CD14-positive monocyte (primary cell): ENCODE results near the gene CCDC175. TPM values are rescaled to one million over a fixed set of nuclear protein-coding genes. Genes with fewer than 3 reads are reported as not detected.

Experiments
- DNase-seq, 3 donors: peaks; one replicate each; pipeline ENCODE4 v3.0.0-alpha.2; 2011 to 2022
- H2AFZ ChIP-seq: 2 replicates; pipeline ENCODE4 v1.6.0; 2012; ENCODE audit warnings: mild to moderate bottlenecking, low read depth, low read length, inconsistent platforms; ENCODE audit not compliant: insufficient read depth, poor library complexity, severe bottlenecking
- H3K27ac ChIP-seq, 2 donors: 1 replicate in 1 of 2; 2 replicates in 1 of 2; pipeline ENCODE4 v1.5.1; 2012 to 2013; ENCODE audit warnings: low read length in 2 of 2, control low read depth in 1 of 2, inconsistent platforms in 1 of 2, low read depth in 1 of 2, mild to moderate bottlenecking in 1 of 2
- H3K27me3 ChIP-seq, 2 donors: one replicate each; pipeline versions ENCODE4 v1.6.0 to v1.6.1; 2011 to 2013; ENCODE audit warnings: low read length in 2 of 2; ENCODE audit not compliant: control insufficient read depth in 2 of 2, insufficient read depth in 2 of 2
- H3K36me3 ChIP-seq, 2 donors: replicated peaks in 1 of 2; 1 replicate in 1 of 2; 2 replicates in 1 of 2; pipeline versions ENCODE4 v1.5.1 to v1.6.1; 2012 to 2013; ENCODE audit warnings: low read length in 2 of 2, control low read depth in 1 of 2, inconsistent platforms in 1 of 2, mild to moderate bottlenecking in 1 of 2; ENCODE audit not compliant: insufficient read depth in 2 of 2, control insufficient read depth in 1 of 2
- H3K4me1 ChIP-seq, 2 donors: 1 replicate in 1 of 2; 2 replicates in 1 of 2; pipeline versions ENCODE4 v1.5.1 to v1.6.1; 2012 to 2013; ENCODE audit warnings: low read length in 2 of 2, control low read depth in 1 of 2, inconsistent platforms in 1 of 2, mild to moderate bottlenecking in 1 of 2, moderate library complexity in 1 of 2; ENCODE audit not compliant: insufficient read depth in 2 of 2, control insufficient read depth in 1 of 2
- H3K4me2 ChIP-seq: replicated peaks from 2 replicates; pipeline ENCODE3; 2012; ENCODE audit warnings: low read length, moderate library complexity, mild to moderate bottlenecking; ENCODE audit not compliant: poor library complexity, severe bottlenecking; ENCODE audit errors: extremely low read depth
- H3K4me3 ChIP-seq, 3 experiments: fragments of 200-600 bp in 1 of 3; sonication (generic) in 1 of 3; replicated peaks in 1 of 3; 1 replicate in 2 of 3; 2 replicates in 1 of 3; pipeline ENCODE4 v1.5.1; 2011 to 2013; ENCODE audit warnings: low read length in 3 of 3, mild to moderate bottlenecking in 3 of 3, control low read depth in 2 of 3, low read depth in 2 of 3, inconsistent platforms in 1 of 3, moderate library complexity in 1 of 3
- H3K79me2 ChIP-seq: 2 replicates; pipeline ENCODE4 v1.6.0; 2012; ENCODE audit warnings: mild to moderate bottlenecking, control low read depth, inconsistent platforms, low read length, moderate library complexity; ENCODE audit not compliant: insufficient read depth
- H3K9ac ChIP-seq: 2 replicates; pipeline ENCODE4 v1.6.0; 2017; ENCODE audit warnings: low read length, mild to moderate bottlenecking; ENCODE audit not compliant: insufficient read depth, poor library complexity, severe bottlenecking
- H3K9me3 ChIP-seq, 2 donors: replicated peaks in 1 of 2; 1 replicate in 1 of 2; 2 replicates in 1 of 2; pipeline versions ENCODE4 v1.5.1 to v1.6.1; 2012 to 2013; ENCODE audit warnings: low read length in 2 of 2, control low read depth in 1 of 2; ENCODE audit not compliant: control insufficient read depth in 1 of 2, insufficient read depth in 1 of 2
- H4K20me1 ChIP-seq: 2 replicates; pipeline ENCODE4 v1.6.0; 2012; ENCODE audit warnings: mild to moderate bottlenecking, low read length, control low read depth, moderate library complexity; ENCODE audit not compliant: insufficient read depth
- H3K27ac Mint-ChIP-seq, 7 donors: one replicate each; pipeline ENCODE4 v1.8.0; 2020; ENCODE audit warnings: mild to moderate bottlenecking in 7 of 7, mixed read lengths in 7 of 7, moderate library complexity in 6 of 7, inconsistent platforms in 2 of 7
- H3K27me3 Mint-ChIP-seq, 3 donors: one replicate each; pipeline ENCODE4 v1.8.0; 2021 to 2022; ENCODE audit warnings: low read depth in 3 of 3, mild to moderate bottlenecking in 3 of 3, mixed read lengths in 3 of 3, moderate library complexity in 3 of 3, inconsistent platforms in 1 of 3
- H3K36me3 Mint-ChIP-seq, 2 donors: one replicate each; pipeline ENCODE4 v1.8.0; 2020; ENCODE audit warnings: mixed read lengths in 2 of 2, inconsistent platforms in 1 of 2, mild to moderate bottlenecking in 1 of 2
- H3K4me1 Mint-ChIP-seq: one replicate; pipeline ENCODE4 v1.8.0; 2020; ENCODE audit warnings: mild to moderate bottlenecking, mixed read lengths
- H3K4me3 Mint-ChIP-seq, 2 donors: one replicate each; pipeline ENCODE4 v1.8.0; 2020; ENCODE audit warnings: mild to moderate bottlenecking in 2 of 2, mixed read lengths in 2 of 2, moderate library complexity in 1 of 2
- H3K9me3 Mint-ChIP-seq, 7 donors: one replicate each; pipeline ENCODE4 v1.8.0; 2020 to 2022; ENCODE audit warnings: mixed read lengths in 7 of 7, mild to moderate bottlenecking in 6 of 7, moderate library complexity in 6 of 7, inconsistent platforms in 2 of 7
- WGBS: methylation state at CpG from one replicate; pipeline ENCODE4 v1.1.5; 2013; ENCODE audit warnings: missing lambda C conversion rate; ENCODE audit not compliant: insufficient coverage; 5-methylcytosine and 5-hydroxymethylcytosine counted together
- intact Hi-C, 2 donors: fragments of 100-400 bp; cut with micrococcal nuclease; formaldehyde crosslinking; loops; one replicate each; pipeline versions ENCODE4 v1.15.0 to v1.15.1; 2023
- polyA plus RNA-seq, 3 donors: library from polyadenylated mRNA; depleted of rRNA in 1 of 3; unstranded in 2 of 3; stranded (reverse) in 1 of 3; fragments of 300-500 nt in 2 of 3; fragments of >200 nt in 1 of 3; fragmentation: Illumina TruSeq in 2 of 3; gene quantifications; 1 replicate in 2 of 3; 2 replicates in 1 of 3; pipeline ENCODE4 v1.2.3, GENCODE V29; 2012 to 2021
- TF ChIP-seq, protein P1 (sequence below): fragments of 200-600 bp; IDR thresholded peaks from one replicate; pipeline ENCODE4 v1.8.0; 2022; ENCODE audit warnings: antibody characterized with exemption, mild to moderate bottlenecking

The CCDC175 gene
- polyA plus RNA-seq, 3 donors = not detected

DNA sequence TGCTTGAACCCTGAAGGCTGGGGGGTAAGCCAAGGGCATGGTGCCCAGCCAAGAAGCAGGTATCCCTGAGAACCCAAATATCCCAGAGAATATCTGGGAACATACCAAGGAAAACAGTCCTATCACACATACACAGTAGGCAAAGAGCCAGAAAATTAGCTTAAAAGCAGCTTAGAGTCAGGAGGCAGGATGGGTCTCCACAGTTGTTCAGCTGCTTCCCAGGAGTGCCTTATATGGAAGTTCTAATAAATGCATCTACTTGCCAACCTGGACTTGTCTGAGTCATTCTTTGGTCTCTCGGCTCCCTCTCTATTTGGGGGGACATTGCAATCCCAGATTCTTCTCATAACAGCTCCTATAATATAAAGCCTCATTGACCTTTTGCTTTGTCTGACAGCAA lies 102.4 kb downstream of the CCDC175 start:
- Histone ChIP-seq H3K36me3 (peaks cover 28 to 72% of the 10 kb centered on the region in 2 donors), H3K27me3 (no peaks in the 10 kb centered on the region), H3K79me2 (no peaks in the 10 kb centered on the region), H3K4me3 (no peak overlapping the region), H3K9ac (no peak overlapping the region), H3K4me2 (no peak overlapping the region), H4K20me1 (no peaks in the 10 kb centered on the region), H2AFZ (no peak overlapping the region), H3K27ac (no peak overlapping the region), H3K9me3 (no peaks in the 10 kb centered on the region), H3K4me1 (no peaks in the 10 kb centered on the region)
- H3K4me1 Mint-ChIP-seq = no peaks in the 10 kb centered on the region
- H3K36me3 Mint-ChIP-seq = peaks cover 40 to 42% of the 10 kb centered on the region in 2 donors
- no peak for DNase-seq
- H3K27ac Mint-ChIP-seq = no peak overlapping the region
- no peak overlapping the region for H3K4me3 Mint-ChIP-seq
- no peaks in the 10 kb centered on the region for H3K27me3 Mint-ChIP-seq
- H3K9me3 Mint-ChIP-seq = no peaks in the 10 kb centered on the region
- WGBS = no CpG with 5 or more reads among the region's 1 CpG
- intact Hi-C loops = no loop called here
- TF ChIP-seq, protein P1, sequence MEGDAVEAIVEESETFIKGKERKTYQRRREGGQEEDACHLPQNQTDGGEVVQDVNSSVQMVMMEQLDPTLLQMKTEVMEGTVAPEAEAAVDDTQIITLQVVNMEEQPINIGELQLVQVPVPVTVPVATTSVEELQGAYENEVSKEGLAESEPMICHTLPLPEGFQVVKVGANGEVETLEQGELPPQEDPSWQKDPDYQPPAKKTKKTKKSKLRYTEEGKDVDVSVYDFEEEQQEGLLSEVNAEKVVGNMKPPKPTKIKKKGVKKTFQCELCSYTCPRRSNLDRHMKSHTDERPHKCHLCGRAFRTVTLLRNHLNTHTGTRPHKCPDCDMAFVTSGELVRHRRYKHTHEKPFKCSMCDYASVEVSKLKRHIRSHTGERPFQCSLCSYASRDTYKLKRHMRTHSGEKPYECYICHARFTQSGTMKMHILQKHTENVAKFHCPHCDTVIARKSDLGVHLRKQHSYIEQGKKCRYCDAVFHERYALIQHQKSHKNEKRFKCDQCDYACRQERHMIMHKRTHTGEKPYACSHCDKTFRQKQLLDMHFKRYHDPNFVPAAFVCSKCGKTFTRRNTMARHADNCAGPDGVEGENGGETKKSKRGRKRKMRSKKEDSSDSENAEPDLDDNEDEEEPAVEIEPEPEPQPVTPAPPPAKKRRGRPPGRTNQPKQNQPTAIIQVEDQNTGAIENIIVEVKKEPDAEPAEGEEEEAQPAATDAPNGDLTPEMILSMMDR = no peak

DNA sequence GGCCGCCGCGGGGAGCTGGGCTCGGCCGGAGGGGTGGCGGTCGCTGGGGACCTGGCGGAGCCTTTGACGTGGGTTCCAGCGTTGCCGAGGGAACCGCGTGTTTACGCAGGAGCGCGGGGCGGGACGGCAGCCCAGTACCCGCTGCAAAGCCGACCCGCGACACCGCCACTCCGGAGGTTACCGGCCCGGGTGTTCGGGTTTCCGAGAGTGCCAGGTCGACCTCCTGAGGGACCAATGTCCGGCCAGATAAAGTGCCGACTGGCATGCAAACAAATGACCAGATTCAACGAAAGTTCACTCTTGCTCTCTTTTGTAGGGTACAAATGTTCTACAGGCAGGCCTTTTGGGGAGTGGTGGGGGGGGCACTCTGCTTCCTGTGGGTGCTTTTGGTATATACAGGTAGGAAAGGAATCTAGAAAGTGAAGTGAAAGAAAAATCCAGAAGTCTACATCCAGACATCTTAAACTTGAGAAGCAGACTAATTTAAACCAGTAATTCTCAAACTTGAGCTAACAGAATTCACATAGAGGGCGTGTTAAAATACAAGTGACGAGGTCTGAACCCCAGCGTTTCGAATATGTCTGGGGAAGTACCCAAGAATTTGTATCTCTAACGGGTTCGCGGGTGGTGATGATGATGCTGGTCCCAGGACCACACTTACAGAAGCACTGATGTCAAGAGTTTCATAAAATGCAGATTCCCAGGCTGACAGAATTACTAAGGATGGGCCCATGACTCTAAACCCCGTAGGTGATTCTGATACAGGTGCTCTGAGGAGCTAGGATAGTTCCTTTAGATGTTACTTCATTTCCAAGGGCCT lies 111.1 kb downstream of the CCDC175 start, which contains the start of gene GPR135:
Gene GPR135 (minus strand): TSS at position 65 of the 820 bp plus-strand sequence. CDS start 154 bp downstream, outside the sequence.
- Mint-ChIP-seq H3K4me1 (peaks cover 12% of the 10 kb centered on the region), H3K9me3 (peaks cover 0 to 12% (median 2%) of the 10 kb centered on the region in 7 donors), H3K36me3 (peaks cover 19% of the 10 kb centered on the region in 2 donors), H3K27me3 (peaks cover 27 to 32% (median 28%) of the 10 kb centered on the region in 3 donors), H3K27ac (peak within 1 kb of the TSS in 1 of 7 donors; percentile 1), H3K4me3 (peak within 1 kb of the TSS; percentile 76 to 91)
- H3K4me2 ChIP-seq = peak within 1 kb of the TSS; percentile 80
- no peaks in the 10 kb centered on the region for H4K20me1 ChIP-seq
- peak within 1 kb of the TSS; percentile 32 for H3K9ac ChIP-seq
- H3K27me3 ChIP-seq = peaks cover 29 to 32% of the 10 kb centered on the region in 2 donors
- no peak for DNase-seq
- peaks cover 0 to 8% of the 10 kb centered on the region in 2 donors for H3K36me3 ChIP-seq
- H3K4me1 ChIP-seq = peaks cover 10 to 20% of the 10 kb centered on the region in 2 donors
- H3K27ac ChIP-seq = no peak within 1 kb of the TSS
- peaks cover 0 to 11% of the 10 kb centered on the region in 2 donors for H3K9me3 ChIP-seq
- H2AFZ ChIP-seq = peak within 1 kb of the TSS; percentile 55
- 16% methylated on average over 39 of the region's 40 CpGs for WGBS
- H3K4me3 ChIP-seq = peak within 1 kb of the TSS in 2 of 3 experiments; percentile 35 to 74
- TF ChIP-seq, protein P1 = no peak
- H3K79me2 ChIP-seq = no peaks in the 10 kb centered on the region
- intact Hi-C loops = no loop called here
